ENCODE measurements around the gene RASD2.

Gene RASD2

GRCh38 chr22:35582218-35582860 is 41.7 kb downstream of the RASD2 start:
- no peak for DNase-seq (ENCODE audit: low read depth, low spot score)

GRCh38 chr22:35582861-35583670 is 42.4 kb downstream of the RASD2 start:
- peak; percentile 89 for DNase-seq (ENCODE audit: low read depth, low spot score)

GRCh38 chr22:35586771-35587170 is 46.1 kb downstream of the RASD2 start:
- no peak for DNase-seq (ENCODE audit: low read depth, low spot score)

GRCh38 chr22:35587447-35587870 is 46.8 kb downstream of the RASD2 start:
- DNase-seq (ENCODE audit: low read depth, low spot score), result peak; percentile 38

- DNase-seq (ENCODE audit: low read depth, low spot score), result no peak
These were observed 47.3 kb downstream of the RASD2 start for GRCh38 chr22:35587896-35588295.

GRCh38 chr22:35589071-35589755 is 48.6 kb downstream of the RASD2 start:
- peak; percentile 93 for DNase-seq (ENCODE audit: low read depth, low spot score)

GRCh38 chr22:35589756-35590093 is 49.1 kb downstream of the RASD2 start:
- no peak for DNase-seq (ENCODE audit: low read depth, low spot score)

- DNase-seq (ENCODE audit: low read depth, low spot score), result no peak
These were observed 50.1 kb downstream of the RASD2 start for GRCh38 chr22:35590634-35591295.

- no peak for DNase-seq (ENCODE audit: low read depth, low spot score)
These were observed 51.2 kb downstream of the RASD2 start for GRCh38 chr22:35591714-35592417.

- DNase-seq (ENCODE audit: low read depth, low spot score), result peak; percentile 36
These were observed 51.9 kb downstream of the RASD2 start for GRCh38 chr22:35592418-35592967.

GRCh38 chr22:35593071-35593890 is 52.6 kb downstream of the RASD2 start:
- DNase-seq (ENCODE audit: low read depth, low spot score), result no peak

GRCh38 chr22:35593891-35594470 is 53.4 kb downstream of the RASD2 start:
- peak; percentile 23 for DNase-seq (ENCODE audit: low read depth, low spot score)

GRCh38 chr22:35594686-35595085 is 54.1 kb downstream of the RASD2 start:
- no peak for DNase-seq (ENCODE audit: low read depth, low spot score)

GRCh38 chr22:35596821-35597220 is 56.2 kb downstream of the RASD2 start:
- peak; percentile 69 for DNase-seq (ENCODE audit: low read depth, low spot score)

GRCh38 chr22:35597692-35598395 is 57.2 kb downstream of the RASD2 start:
- DNase-seq (ENCODE audit: low read depth, low spot score), result no peak

GRCh38 chr22:35598396-35598710 is 57.7 kb downstream of the RASD2 start:
- no peak for DNase-seq (ENCODE audit: low read depth, low spot score)

- DNase-seq (ENCODE audit: low read depth, low spot score), result no peak
These were observed 58.7 kb downstream of the RASD2 start for GRCh38 chr22:35599364-35599763.

GRCh38 chr22:35600476-35600875 is 59.8 kb downstream of the RASD2 start:
- no peak for DNase-seq (ENCODE audit: low read depth, low spot score)

- no peak for DNase-seq (ENCODE audit: low read depth, low spot score)
These were observed 60.5 kb downstream of the RASD2 start for GRCh38 chr22:35601013-35601580.
